GM23338 (cell line): Measurements from ENCODE around the gene RAPGEF5. TPM values are rescaled to one million over a fixed set of nuclear protein-coding genes. Genes with fewer than 3 reads are reported as not detected.

Experiments used
- ATAC-seq: fragments of 200-7000 bp; cut with Tn5 transposase; 3 replicates; pipeline ENCODE4 v1.9.1; 2020
- DNase-seq: peaks from one replicate; pipeline ENCODE4 v3.0.0-alpha.2; 2015; ENCODE audit warnings: low spot score
- H2AFZ ChIP-seq: fragments of 200-600 bp; sonication (generic); 2 replicates; pipeline ENCODE4 v1.8.0; 2016; ENCODE audit warnings: antibody characterized with exemption, mild to moderate bottlenecking, moderate library complexity
- H3F3A ChIP-seq: fragments of 200-600 bp; sonication (generic); replicated peaks from 2 replicates; pipeline ENCODE4 v1.8.0; 2017; ENCODE audit warnings: antibody characterized with exemption, mixed run types, low read depth
- H3K27ac ChIP-seq: fragments of 200-600 bp; sonication (generic); 2 replicates; pipeline ENCODE4 v1.6.1; 2016; ENCODE audit warnings: low read depth
- H3K27me3 ChIP-seq: fragments of 200-600 bp; sonication (generic); 2 replicates; pipeline ENCODE4 v1.8.0; 2016; ENCODE audit warnings: mild to moderate bottlenecking, mixed run types, moderate library complexity; ENCODE audit not compliant: insufficient read depth
- H3K36me3 ChIP-seq: fragments of 200-600 bp; sonication (generic); 2 replicates; pipeline ENCODE4 v1.8.0; 2016; ENCODE audit warnings: mild to moderate bottlenecking; ENCODE audit not compliant: insufficient read depth
- H3K4me1 ChIP-seq: fragments of 200-600 bp; sonication (generic); 2 replicates; pipeline ENCODE4 v1.8.0; 2016; ENCODE audit warnings: mild to moderate bottlenecking, moderate library complexity; ENCODE audit not compliant: insufficient read depth
- H3K4me2 ChIP-seq: fragments of 200-600 bp; sonication (generic); 2 replicates; pipeline ENCODE4 v1.7.1; 2017; ENCODE audit warnings: mixed run types
- H3K4me3 ChIP-seq: fragments of 200-600 bp; sonication (generic); 2 replicates; pipeline ENCODE4 v1.6.1; 2016; ENCODE audit warnings: mixed run types
- H3K79me2 ChIP-seq: fragments of 200-600 bp; sonication (generic); replicated peaks from 2 replicates; pipeline ENCODE4 v1.8.0; 2017; ENCODE audit warnings: mild to moderate bottlenecking; ENCODE audit not compliant: insufficient read depth
- H3K9me2 ChIP-seq: fragments of 200-600 bp; sonication (generic); 2 replicates; pipeline ENCODE4 v1.8.0; 2017; ENCODE audit not compliant: insufficient read depth
- H4K20me1 ChIP-seq: fragments of 200-600 bp; sonication (generic); replicated peaks from 2 replicates; pipeline ENCODE4 v1.8.0; 2017; ENCODE audit warnings: mild to moderate bottlenecking; ENCODE audit not compliant: insufficient read depth
- H3K27ac Mint-ChIP-seq: 2 replicates; pipeline ENCODE4 v1.8.0; 2020; ENCODE audit warnings: inconsistent platforms, mild to moderate bottlenecking, moderate library complexity, mixed read lengths
- H3K27me3 Mint-ChIP-seq: 3 replicates; pipeline ENCODE4 v1.8.0; 2022; ENCODE audit warnings: low read depth, mild to moderate bottlenecking, moderate library complexity, mixed read lengths, inconsistent platforms; ENCODE audit not compliant: insufficient read depth, poor library complexity
- H3K36me3 Mint-ChIP-seq: 3 replicates; pipeline ENCODE4 v1.8.0; 2021; ENCODE audit warnings: low read depth, mild to moderate bottlenecking, inconsistent platforms, moderate library complexity, mixed read lengths
- H3K4me1 Mint-ChIP-seq: 3 replicates; pipeline ENCODE4 v1.8.0; 2020; ENCODE audit warnings: mild to moderate bottlenecking, inconsistent platforms, mixed read lengths
- H3K4me3 Mint-ChIP-seq: 3 replicates; pipeline ENCODE4 v1.8.0; 2021; ENCODE audit warnings: moderate library complexity, mild to moderate bottlenecking, inconsistent platforms, mixed read lengths
- H3K9me3 Mint-ChIP-seq: 3 replicates; pipeline ENCODE4 v1.8.0; 2020; ENCODE audit warnings: moderate library complexity, mild to moderate bottlenecking, inconsistent platforms, mixed read lengths
- CREB1 ChIP-seq: fragments of 250-450 bp; sonication (Bioruptor Pico); IDR thresholded peaks from 2 replicates; pipeline ENCODE4 v1.5.0; 2020; ENCODE audit warnings: low read depth, mild to moderate bottlenecking, moderate library complexity
- EZH2 ChIP-seq: fragments of 200-600 bp; sonication (generic); IDR thresholded peaks from one replicate; pipeline ENCODE4 v1.8.0; 2017; ENCODE audit warnings: antibody characterized with exemption, mild to moderate bottlenecking, low read depth; ENCODE audit not compliant: unreplicated experiment
- EZH2phosphoT487 ChIP-seq: fragments of 200-600 bp; sonication (generic); IDR thresholded peaks from one replicate; pipeline ENCODE4 v1.8.1; 2018; ENCODE audit warnings: antibody characterized with exemption; ENCODE audit not compliant: unreplicated experiment
- JUNB ChIP-seq: IDR thresholded peaks from one replicate; pipeline ENCODE4 v1.6.1; 2016; ENCODE audit warnings: antibody characterized with exemption; ENCODE audit not compliant: unreplicated experiment
- NANOG ChIP-seq: IDR thresholded peaks from 2 replicates; pipeline ENCODE4 v1.6.1; 2016; ENCODE audit warnings: antibody characterized with exemption, borderline replicate concordance
- POLR2AphosphoS5 ChIP-seq: IDR thresholded peaks from 2 replicates; pipeline ENCODE4 v1.6.1; 2016; ENCODE audit warnings: antibody characterized with exemption, low read depth
- REST ChIP-seq: IDR thresholded peaks from one replicate; pipeline ENCODE4 v1.6.1; 2018; ENCODE audit warnings: antibody characterized with exemption; ENCODE audit not compliant: unreplicated experiment
- STAT1 ChIP-seq: IDR thresholded peaks from one replicate; pipeline ENCODE4 v1.6.1; 2016; ENCODE audit warnings: antibody characterized with exemption; ENCODE audit not compliant: unreplicated experiment
- ZNF114 ChIP-seq: fragments of 250-450 bp; sonication (Bioruptor Pico); IDR thresholded peaks from 2 replicates; pipeline ENCODE4 v1.5.0; 2020; ENCODE audit warnings: mild to moderate bottlenecking, moderate library complexity
- ZNF331 ChIP-seq: fragments of 250-450 bp; sonication (Bioruptor Pico); IDR thresholded peaks from 2 replicates; pipeline ENCODE4 v1.5.0; 2020; ENCODE audit warnings: low read depth, mild to moderate bottlenecking, moderate library complexity
- ZNF462 ChIP-seq: fragments of 250-450 bp; sonication (Bioruptor Pico); IDR thresholded peaks from 2 replicates; pipeline ENCODE4 v1.5.0; 2020; ENCODE audit warnings: mild to moderate bottlenecking, moderate library complexity
- polyA plus RNA-seq: library from polyadenylated mRNA; unstranded; fragments of >200 nt; fragmentation: Nextera tagmentation; extraction: Ambion mirVana; gene quantifications from 2 replicates; pipeline ENCODE4 v1.2.1, GENCODE V29; 2016
- total RNA-seq: library from RNA; depleted of rRNA; stranded (reverse); fragments of >200 nt; shearing (Covaris generic); gene quantifications from 2 replicates; pipeline ENCODE4 v1.2.3, GENCODE V29; 2014

RAPGEF5 gene
- total and polyA plus RNA-seq, 2 experiments from 2014 or later, result 6.3 to 13.1 TPM

- no peak for TF ChIP-seq REST
- TF ChIP-seq ZNF331, result no peak
- TF ChIP-seq STAT1, result no peak
- TF ChIP-seq CREB1, result no peak
These were observed 39.3 kb downstream of the RAPGEF5 start (continued) for GRCh38 chr7:22317632-22318031.

- Mint-ChIP-seq H3K9me3 (no peaks in the 10 kb centered on the region; the same call in 2 of the 3 replicates), H3K36me3 (peaks cover 16% of the 10 kb centered on the region), H3K4me1 (peaks cover 22% of the 10 kb centered on the region), H3K4me3 (no peak overlapping the region), H3K27ac (no peak overlapping the region), H3K27me3 (no peaks in the 10 kb centered on the region)
- H3K4me1 ChIP-seq, result peaks cover 18% of the 10 kb centered on the region
- no peak overlapping the region for H3K4me3 ChIP-seq
- H3K9me2 ChIP-seq, result no peaks in the 10 kb centered on the region
- H3K4me2 ChIP-seq, result no peak overlapping the region
- no peaks in the 10 kb centered on the region for H3K36me3 ChIP-seq
- ATAC-seq, result no peak
- no peak for DNase-seq
- H4K20me1 ChIP-seq, result no peaks in the 10 kb centered on the region
- H3K79me2 ChIP-seq, result peaks cover 12% of the 10 kb centered on the region
- H3K27ac ChIP-seq, result no peak overlapping the region
- no peaks in the 10 kb centered on the region for H3F3A ChIP-seq
- no peak overlapping the region for H2AFZ ChIP-seq
- no peaks in the 10 kb centered on the region for H3K27me3 ChIP-seq
- TF ChIP-seq EZH2phosphoT487 (no peak), REST (no peak), ZNF331 (no peak), ZNF114 (no peak), EZH2 (no peak), STAT1 (no peak), ZNF462 (CRISPR knock-in tag) (no peak), NANOG (no peak), POLR2AphosphoS5 (no peak), JUNB (no peak)
These were observed 40.0 kb downstream of the RAPGEF5 start for GRCh38 chr7:22316914-22317313.
